ENCODE data around the gene SUPT16H.
A peak's percentile ranks its signal among the peaks of the same experiment; 100 is the strongest.
"Not testable (repeated sequence)": the region's sequence is repeated elsewhere in the genome, so short reads cannot be mapped to it uniquely, and the experiment has no call there.

Gene SUPT16H

GRCh38 chr14:21308132-21308478 lies 75.7 kb downstream of the SUPT16H start:
- H3K27ac Mint-ChIP-seq: peak overlapping the region; percentile 47 to 81
- ATAC-seq (replicated peaks): no peak
- H3K4me1 Mint-ChIP-seq (ENCODE audit: low read depth in 2 of 2): peaks cover 11 to 15% of the 10 kb centered on the region in 2 donors
- no peak for DNase-seq
- peaks cover 2 to 10% of the 10 kb centered on the region in 2 donors for H3K27me3 Mint-ChIP-seq
- peaks cover 5% of the 10 kb centered on the region for H3K36me3 Mint-ChIP-seq (ENCODE audit: insufficient read depth)
- H3K4me3 Mint-ChIP-seq: peak overlapping the region; percentile 65 to 75
- H3K9me3 Mint-ChIP-seq: no peaks in the 10 kb centered on the region

- no peak for DNase-seq
- Mint-ChIP-seq H3K9me3 (no peaks in the 10 kb centered on the region), H3K4me3 (no peak overlapping the region), H3K36me3 (ENCODE audit: insufficient read depth) (peaks cover 5% of the 10 kb centered on the region), H3K27me3 (peaks cover 0 to 5% of the 10 kb centered on the region in 2 donors), H3K4me1 (ENCODE audit: low read depth in 2 of 2) (peaks cover 11 to 15% of the 10 kb centered on the region in 2 donors), H3K27ac (no peak overlapping the region)
- ATAC-seq (replicated peaks): no peak
Observed at GRCh38 chr14:21307637-21308036, 76.2 kb downstream of the SUPT16H start.

DNA sequence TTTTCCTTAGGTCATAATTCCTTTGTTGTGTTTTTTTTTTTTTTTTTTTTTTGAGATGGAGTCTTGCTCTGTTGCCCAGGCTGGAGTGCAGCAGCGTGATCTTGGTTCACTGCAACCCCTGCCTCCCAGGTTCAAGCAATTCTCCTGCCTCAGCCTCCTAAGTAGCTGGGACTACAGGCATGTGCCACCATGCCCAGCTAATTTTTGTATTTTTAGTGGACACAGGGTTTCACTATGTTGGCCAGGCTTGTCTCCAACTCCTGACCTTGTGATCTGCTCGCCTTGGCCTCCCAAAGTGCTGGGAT lies 81.0 kb downstream of the SUPT16H start:
- H3K27ac Mint-ChIP-seq; H3K4me3 Mint-ChIP-seq; H3K36me3 Mint-ChIP-seq (ENCODE audit: insufficient read depth); DNase-seq; H3K9me3 Mint-ChIP-seq; ATAC-seq (replicated peaks); H3K4me1 Mint-ChIP-seq (ENCODE audit: low read depth in 2 of 2); H3K27me3 Mint-ChIP-seq: not testable (repeated sequence)

GRCh38 chr14:21302013-21302835 lies 81.6 kb downstream of the SUPT16H start:
- ATAC-seq (replicated peaks) (no peak), DNase-seq (no peak)
- H3K36me3 Mint-ChIP-seq (ENCODE audit: insufficient read depth): no peaks in the 10 kb centered on the region
- peaks cover 0 to 7% of the 10 kb centered on the region in 2 donors for H3K4me1 Mint-ChIP-seq (ENCODE audit: low read depth in 2 of 2)
- H3K4me3 Mint-ChIP-seq: peak overlapping the region in 1 of 2 donors; percentile 28
- H3K27ac Mint-ChIP-seq: no peak overlapping the region
- H3K9me3 Mint-ChIP-seq: no peaks in the 10 kb centered on the region
- peaks cover 0 to 12% of the 10 kb centered on the region in 2 donors for H3K27me3 Mint-ChIP-seq

All from effector memory CD8-positive, alpha-beta T cell (primary cell).